Neural cell (in vitro differentiated cells): Measurements from ENCODE around the gene KIAA0513. TPM values are rescaled to one million over a fixed set of nuclear protein-coding genes. Genes with fewer than 3 reads are reported as not detected.

ENCODE experiments used
- H2AFZ ChIP-seq: fragments of 200-600, 300-800 bp; sonication (generic), shearing (Covaris generic); 2 replicates; pipeline ENCODE4 v1.6.0; 2014; ENCODE audit warnings: low read depth, mild to moderate bottlenecking, antibody characterized with exemption, low read length, moderate library complexity
- H3F3A ChIP-seq: fragments of 200-600 bp; shearing (Covaris generic); 2 replicates; pipeline ENCODE4 v1.6.1; 2016; ENCODE audit warnings: mild to moderate bottlenecking, moderate library complexity, mixed read lengths, antibody characterized with exemption, low read length; ENCODE audit not compliant: insufficient read depth, poor library complexity, severe bottlenecking
- H3K27ac ChIP-seq: fragments of 200-600, 300-800 bp; sonication (generic), shearing (Covaris generic); 2 replicates; pipeline ENCODE4 v1.5.1; 2014; ENCODE audit warnings: mild to moderate bottlenecking, low read length, moderate library complexity
- H3K27me3 ChIP-seq: fragments of 300-800, 200-600 bp; sonication (generic), shearing (Covaris generic); 2 replicates; pipeline ENCODE4 v1.6.0; 2014; ENCODE audit warnings: mild to moderate bottlenecking, low read depth, low read length, moderate library complexity; ENCODE audit not compliant: insufficient read depth
- H3K36me3 ChIP-seq: fragments of 300-800, 200-600 bp; sonication (generic), shearing (Covaris generic); 2 replicates; pipeline ENCODE4 v1.5.1; 2014; ENCODE audit warnings: mild to moderate bottlenecking, antibody characterized with exemption, low read length, moderate library complexity; ENCODE audit not compliant: insufficient read depth
- H3K4me2 ChIP-seq: fragments of 300-800, 200-600 bp; sonication (generic), shearing (Covaris generic); 2 replicates; pipeline ENCODE4 v1.6.0; 2014; ENCODE audit warnings: mild to moderate bottlenecking, low read length
- H3K4me3 ChIP-seq: fragments of 300-800, 200-600 bp; sonication (generic), shearing (Covaris generic); 2 replicates; pipeline ENCODE4 v1.5.1; 2014; ENCODE audit warnings: mild to moderate bottlenecking, low read length, moderate library complexity
- H3K79me2 ChIP-seq: fragments of 200-600 bp; shearing (Covaris generic); replicated peaks from 2 replicates; pipeline ENCODE4 v1.6.0; 2014; ENCODE audit warnings: mild to moderate bottlenecking, low read length, moderate library complexity; ENCODE audit not compliant: insufficient read depth
- H3K9ac ChIP-seq: fragments of 300-800, 200-600 bp; sonication (generic), shearing (Covaris generic); 2 replicates; pipeline ENCODE4 v1.6.1; 2016; ENCODE audit warnings: mild to moderate bottlenecking, low read length, mixed read lengths
- H3K9me2 ChIP-seq: fragments of 200-600 bp; shearing (Covaris generic); 2 replicates; pipeline ENCODE4 v1.6.1; 2016; ENCODE audit warnings: mild to moderate bottlenecking, low read length, mixed read lengths; ENCODE audit not compliant: insufficient read depth
- H3K9me3 ChIP-seq: fragments of 200-600, 300-800 bp; sonication (generic), shearing (Covaris generic); 2 replicates; pipeline ENCODE4 v1.6.1; 2016; ENCODE audit warnings: mild to moderate bottlenecking, mixed run types, low read length, moderate library complexity, mixed read lengths
- H4K20me1 ChIP-seq: fragments of 200-600 bp; shearing (Covaris generic); 2 replicates; pipeline ENCODE4 v1.6.1; 2016; ENCODE audit warnings: mild to moderate bottlenecking, mixed run types; ENCODE audit not compliant: insufficient read depth
- EP300 ChIP-seq: fragments of 450-650 bp; conservative IDR thresholded peaks from 2 replicates; pipeline ENCODE4 v1.6.1; 2014; ENCODE audit warnings: antibody characterized with exemption, mild to moderate bottlenecking, moderate library complexity; ENCODE audit not compliant: poor library complexity, severe bottlenecking
- MXI1 ChIP-seq: fragments of 450-650 bp; conservative IDR thresholded peaks from 2 replicates; pipeline ENCODE4 v1.6.1; 2014; ENCODE audit warnings: antibody characterized with exemption, mild to moderate bottlenecking; ENCODE audit not compliant: poor library complexity, severe bottlenecking
- POLR2AphosphoS5 ChIP-seq: IDR thresholded peaks from 2 replicates; pipeline ENCODE4 v1.6.1; 2012
- RAD21 ChIP-seq: fragments of 450-650 bp; conservative IDR thresholded peaks from 2 replicates; pipeline ENCODE4 v1.6.1; 2014; ENCODE audit warnings: antibody characterized with exemption, mild to moderate bottlenecking, moderate library complexity
- SMC3 ChIP-seq: fragments of 450-650 bp; conservative IDR thresholded peaks from 2 replicates; pipeline ENCODE4 v1.6.1; 2014; ENCODE audit warnings: antibody characterized with exemption, mild to moderate bottlenecking, moderate library complexity; ENCODE audit not compliant: poor library complexity
- TAF1 ChIP-seq: IDR thresholded peaks from 2 replicates; pipeline ENCODE4 v1.6.1; 2012; ENCODE audit warnings: low read depth
- polyA plus RNA-seq: library from polyadenylated mRNA; depleted of rRNA; stranded (reverse); fragments of >200 nt; gene quantifications from 2 replicates; pipeline ENCODE4 v1.2.3, GENCODE V29; 2014
- TF ChIP-seq, protein P1 (sequence below): fragments of 450-650 bp; IDR thresholded peaks from 2 replicates; pipeline ENCODE4 v1.5.1; 2014; ENCODE audit warnings: antibody characterized with exemption, mild to moderate bottlenecking, moderate library complexity; ENCODE audit not compliant: poor library complexity, severe bottlenecking
- TF ChIP-seq, protein P2 (sequence below): IDR thresholded peaks from 2 replicates; pipeline ENCODE4 v1.6.1; 2012; ENCODE audit warnings: borderline replicate concordance

Gene KIAA0513
- polyA plus RNA-seq, 1 donor from 2014 or later = 18.9 TPM

DNA sequence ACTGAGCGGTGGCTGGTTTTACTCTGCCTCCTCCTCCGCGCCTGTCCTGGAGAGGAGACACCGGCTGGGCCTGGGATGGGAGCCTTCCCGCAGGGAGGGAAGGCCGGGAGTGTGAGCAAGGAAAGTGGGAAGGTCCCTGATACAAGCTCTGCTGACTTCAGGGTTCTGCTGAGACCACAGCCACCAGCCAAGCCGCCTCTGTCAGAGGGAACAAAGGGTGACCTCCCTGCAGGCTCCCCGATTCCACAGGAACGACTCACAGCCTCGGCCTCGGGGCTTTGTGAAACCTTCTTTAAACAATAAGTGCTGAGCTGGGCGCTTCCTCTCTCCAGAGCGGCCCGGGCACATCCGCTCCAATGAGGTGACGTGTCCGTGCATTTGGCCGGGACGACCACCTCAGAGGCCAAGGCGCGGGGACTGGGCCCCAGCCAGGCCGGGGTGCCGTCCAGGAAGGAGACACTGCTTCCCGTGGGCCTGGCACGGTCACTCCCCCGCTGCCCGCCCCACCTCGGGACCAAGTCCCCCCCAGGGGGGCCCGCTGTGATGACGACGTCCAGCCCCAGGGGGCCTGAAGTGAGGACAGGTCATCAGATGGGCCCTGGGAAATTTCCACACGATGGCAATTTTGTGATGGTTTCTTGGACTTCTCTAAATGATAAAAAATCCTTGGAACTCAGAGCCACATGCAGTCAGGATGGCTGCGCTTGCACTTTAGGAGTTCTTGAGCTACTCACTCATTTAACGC, 96.5 kb downstream of the KIAA0513 start:
- no peaks in the 10 kb centered on the region for H4K20me1 ChIP-seq
- no peak overlapping the region for H2AFZ ChIP-seq
- no peak overlapping the region for H3K9ac ChIP-seq
- no peak overlapping the region for H3K27ac ChIP-seq
- no peak overlapping the region for H3K4me2 ChIP-seq
- H3F3A ChIP-seq = no peaks in the 10 kb centered on the region
- H3K27me3 ChIP-seq = no peaks in the 10 kb centered on the region
- H3K9me2 ChIP-seq = no peaks in the 10 kb centered on the region
- H3K4me3 ChIP-seq = no peak overlapping the region
- no peak for TF ChIP-seq SMC3
- TF ChIP-seq, protein P1, sequence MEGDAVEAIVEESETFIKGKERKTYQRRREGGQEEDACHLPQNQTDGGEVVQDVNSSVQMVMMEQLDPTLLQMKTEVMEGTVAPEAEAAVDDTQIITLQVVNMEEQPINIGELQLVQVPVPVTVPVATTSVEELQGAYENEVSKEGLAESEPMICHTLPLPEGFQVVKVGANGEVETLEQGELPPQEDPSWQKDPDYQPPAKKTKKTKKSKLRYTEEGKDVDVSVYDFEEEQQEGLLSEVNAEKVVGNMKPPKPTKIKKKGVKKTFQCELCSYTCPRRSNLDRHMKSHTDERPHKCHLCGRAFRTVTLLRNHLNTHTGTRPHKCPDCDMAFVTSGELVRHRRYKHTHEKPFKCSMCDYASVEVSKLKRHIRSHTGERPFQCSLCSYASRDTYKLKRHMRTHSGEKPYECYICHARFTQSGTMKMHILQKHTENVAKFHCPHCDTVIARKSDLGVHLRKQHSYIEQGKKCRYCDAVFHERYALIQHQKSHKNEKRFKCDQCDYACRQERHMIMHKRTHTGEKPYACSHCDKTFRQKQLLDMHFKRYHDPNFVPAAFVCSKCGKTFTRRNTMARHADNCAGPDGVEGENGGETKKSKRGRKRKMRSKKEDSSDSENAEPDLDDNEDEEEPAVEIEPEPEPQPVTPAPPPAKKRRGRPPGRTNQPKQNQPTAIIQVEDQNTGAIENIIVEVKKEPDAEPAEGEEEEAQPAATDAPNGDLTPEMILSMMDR = no peak
- TF ChIP-seq, protein P2, sequence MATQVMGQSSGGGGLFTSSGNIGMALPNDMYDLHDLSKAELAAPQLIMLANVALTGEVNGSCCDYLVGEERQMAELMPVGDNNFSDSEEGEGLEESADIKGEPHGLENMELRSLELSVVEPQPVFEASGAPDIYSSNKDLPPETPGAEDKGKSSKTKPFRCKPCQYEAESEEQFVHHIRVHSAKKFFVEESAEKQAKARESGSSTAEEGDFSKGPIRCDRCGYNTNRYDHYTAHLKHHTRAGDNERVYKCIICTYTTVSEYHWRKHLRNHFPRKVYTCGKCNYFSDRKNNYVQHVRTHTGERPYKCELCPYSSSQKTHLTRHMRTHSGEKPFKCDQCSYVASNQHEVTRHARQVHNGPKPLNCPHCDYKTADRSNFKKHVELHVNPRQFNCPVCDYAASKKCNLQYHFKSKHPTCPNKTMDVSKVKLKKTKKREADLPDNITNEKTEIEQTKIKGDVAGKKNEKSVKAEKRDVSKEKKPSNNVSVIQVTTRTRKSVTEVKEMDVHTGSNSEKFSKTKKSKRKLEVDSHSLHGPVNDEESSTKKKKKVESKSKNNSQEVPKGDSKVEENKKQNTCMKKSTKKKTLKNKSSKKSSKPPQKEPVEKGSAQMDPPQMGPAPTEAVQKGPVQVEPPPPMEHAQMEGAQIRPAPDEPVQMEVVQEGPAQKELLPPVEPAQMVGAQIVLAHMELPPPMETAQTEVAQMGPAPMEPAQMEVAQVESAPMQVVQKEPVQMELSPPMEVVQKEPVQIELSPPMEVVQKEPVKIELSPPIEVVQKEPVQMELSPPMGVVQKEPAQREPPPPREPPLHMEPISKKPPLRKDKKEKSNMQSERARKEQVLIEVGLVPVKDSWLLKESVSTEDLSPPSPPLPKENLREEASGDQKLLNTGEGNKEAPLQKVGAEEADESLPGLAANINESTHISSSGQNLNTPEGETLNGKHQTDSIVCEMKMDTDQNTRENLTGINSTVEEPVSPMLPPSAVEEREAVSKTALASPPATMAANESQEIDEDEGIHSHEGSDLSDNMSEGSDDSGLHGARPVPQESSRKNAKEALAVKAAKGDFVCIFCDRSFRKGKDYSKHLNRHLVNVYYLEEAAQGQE = no peak
- TF ChIP-seq TAF1 = no peak
- TF ChIP-seq MXI1 = no peak
- TF ChIP-seq EP300 = no peak
- TF ChIP-seq POLR2AphosphoS5 = no peak
- TF ChIP-seq RAD21 = no peak
- no peaks in the 10 kb centered on the region for H3K79me2 ChIP-seq
- no peaks in the 10 kb centered on the region for H3K36me3 ChIP-seq
- H3K9me3 ChIP-seq = no peaks in the 10 kb centered on the region

DNA sequence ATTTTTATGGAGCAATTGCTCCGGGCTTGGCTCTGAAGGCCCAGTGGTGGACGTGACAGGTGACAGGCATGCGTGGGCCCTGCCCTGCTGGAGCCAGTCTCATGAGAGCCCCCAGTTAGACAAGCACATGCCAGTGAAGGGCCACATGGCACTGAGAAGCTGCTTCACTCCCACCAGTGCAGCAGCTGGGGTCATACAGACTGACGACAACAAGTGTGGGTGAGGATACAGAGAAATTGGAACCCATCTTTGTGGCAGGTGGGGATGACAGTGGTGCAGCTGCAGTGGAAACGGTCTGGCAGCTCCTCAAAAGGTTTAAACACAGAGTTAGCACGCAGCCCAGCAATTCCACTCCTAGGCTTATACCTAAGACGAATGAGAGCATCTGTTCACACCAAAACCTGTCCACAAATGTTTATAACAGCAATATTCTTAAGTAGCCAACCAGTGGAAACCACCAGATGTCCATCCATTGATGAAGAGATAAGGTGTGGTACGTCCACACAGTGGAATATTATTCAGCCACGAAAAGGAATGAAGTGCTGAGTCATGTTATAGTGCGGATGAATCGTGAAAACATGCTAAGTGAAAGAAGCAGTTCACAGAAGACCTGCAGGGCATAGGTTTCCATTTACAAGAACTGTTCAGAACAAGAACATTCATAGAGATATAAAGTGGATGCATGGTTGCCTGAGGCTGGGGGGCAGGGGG, 97.2 kb downstream of the KIAA0513 start:
- no peaks in the 10 kb centered on the region for H3F3A ChIP-seq
- H3K9ac ChIP-seq = no peak overlapping the region
- H2AFZ ChIP-seq = no peak overlapping the region
- no peak overlapping the region for H3K4me3 ChIP-seq
- H3K36me3 ChIP-seq = no peaks in the 10 kb centered on the region
- no peaks in the 10 kb centered on the region for H4K20me1 ChIP-seq
- no peaks in the 10 kb centered on the region for H3K9me3 ChIP-seq
- TF ChIP-seq, protein P1 = no peak
- TF ChIP-seq MXI1 (no peak), POLR2AphosphoS5 (no peak), EP300 (no peak)
- no peak overlapping the region for H3K27ac ChIP-seq
- no peaks in the 10 kb centered on the region for H3K9me2 ChIP-seq
- no peaks in the 10 kb centered on the region for H3K79me2 ChIP-seq
- H3K27me3 ChIP-seq = no peaks in the 10 kb centered on the region
- no peak overlapping the region for H3K4me2 ChIP-seq
